Neural cell (in vitro differentiated cells): ENCODE results near the gene DOK6. TPM values are rescaled to one million over a fixed set of nuclear protein-coding genes. Genes with fewer than 3 reads are reported as not detected.

ENCODE experiments used
- H2AFZ ChIP-seq: fragments of 200-600, 300-800 bp; sonication (generic), shearing (Covaris generic); 2 replicates; pipeline ENCODE4 v1.6.0; 2014; ENCODE audit warnings: low read depth, mild to moderate bottlenecking, antibody characterized with exemption, low read length, moderate library complexity
- H3F3A ChIP-seq: fragments of 200-600 bp; shearing (Covaris generic); 2 replicates; pipeline ENCODE4 v1.6.1; 2016; ENCODE audit warnings: mild to moderate bottlenecking, moderate library complexity, mixed read lengths, antibody characterized with exemption, low read length; ENCODE audit not compliant: insufficient read depth, poor library complexity, severe bottlenecking
- H3K27ac ChIP-seq: fragments of 200-600, 300-800 bp; sonication (generic), shearing (Covaris generic); 2 replicates; pipeline ENCODE4 v1.5.1; 2014; ENCODE audit warnings: mild to moderate bottlenecking, low read length, moderate library complexity
- H3K27me3 ChIP-seq: fragments of 300-800, 200-600 bp; sonication (generic), shearing (Covaris generic); 2 replicates; pipeline ENCODE4 v1.6.0; 2014; ENCODE audit warnings: mild to moderate bottlenecking, low read depth, low read length, moderate library complexity; ENCODE audit not compliant: insufficient read depth
- H3K36me3 ChIP-seq: fragments of 300-800, 200-600 bp; sonication (generic), shearing (Covaris generic); 2 replicates; pipeline ENCODE4 v1.5.1; 2014; ENCODE audit warnings: mild to moderate bottlenecking, antibody characterized with exemption, low read length, moderate library complexity; ENCODE audit not compliant: insufficient read depth
- H3K4me2 ChIP-seq: fragments of 300-800, 200-600 bp; sonication (generic), shearing (Covaris generic); 2 replicates; pipeline ENCODE4 v1.6.0; 2014; ENCODE audit warnings: mild to moderate bottlenecking, low read length
- H3K4me3 ChIP-seq: fragments of 300-800, 200-600 bp; sonication (generic), shearing (Covaris generic); 2 replicates; pipeline ENCODE4 v1.5.1; 2014; ENCODE audit warnings: mild to moderate bottlenecking, low read length, moderate library complexity
- H3K79me2 ChIP-seq: fragments of 200-600 bp; shearing (Covaris generic); replicated peaks from 2 replicates; pipeline ENCODE4 v1.6.0; 2014; ENCODE audit warnings: mild to moderate bottlenecking, low read length, moderate library complexity; ENCODE audit not compliant: insufficient read depth
- H3K9ac ChIP-seq: fragments of 300-800, 200-600 bp; sonication (generic), shearing (Covaris generic); 2 replicates; pipeline ENCODE4 v1.6.1; 2016; ENCODE audit warnings: mild to moderate bottlenecking, low read length, mixed read lengths
- H3K9me2 ChIP-seq: fragments of 200-600 bp; shearing (Covaris generic); 2 replicates; pipeline ENCODE4 v1.6.1; 2016; ENCODE audit warnings: mild to moderate bottlenecking, low read length, mixed read lengths; ENCODE audit not compliant: insufficient read depth
- H3K9me3 ChIP-seq: fragments of 200-600, 300-800 bp; sonication (generic), shearing (Covaris generic); 2 replicates; pipeline ENCODE4 v1.6.1; 2016; ENCODE audit warnings: mild to moderate bottlenecking, mixed run types, low read length, moderate library complexity, mixed read lengths
- H4K20me1 ChIP-seq: fragments of 200-600 bp; shearing (Covaris generic); 2 replicates; pipeline ENCODE4 v1.6.1; 2016; ENCODE audit warnings: mild to moderate bottlenecking, mixed run types; ENCODE audit not compliant: insufficient read depth
- EP300 ChIP-seq: fragments of 450-650 bp; conservative IDR thresholded peaks from 2 replicates; pipeline ENCODE4 v1.6.1; 2014; ENCODE audit warnings: antibody characterized with exemption, mild to moderate bottlenecking, moderate library complexity; ENCODE audit not compliant: poor library complexity, severe bottlenecking
- EZH2 ChIP-seq: fragments of 200-600, 300-800 bp; shearing (Covaris generic), sonication (generic); IDR thresholded peaks from 2 replicates; pipeline ENCODE4 v1.6.1; 2014; ENCODE audit warnings: antibody characterized with exemption, low read length, borderline replicate concordance, mild to moderate bottlenecking; ENCODE audit not compliant: insufficient read depth, poor library complexity, severe bottlenecking
- MXI1 ChIP-seq: fragments of 450-650 bp; conservative IDR thresholded peaks from 2 replicates; pipeline ENCODE4 v1.6.1; 2014; ENCODE audit warnings: antibody characterized with exemption, mild to moderate bottlenecking; ENCODE audit not compliant: poor library complexity, severe bottlenecking
- POLR2AphosphoS5 ChIP-seq: IDR thresholded peaks from 2 replicates; pipeline ENCODE4 v1.6.1; 2012
- RAD21 ChIP-seq: fragments of 450-650 bp; conservative IDR thresholded peaks from 2 replicates; pipeline ENCODE4 v1.6.1; 2014; ENCODE audit warnings: antibody characterized with exemption, mild to moderate bottlenecking, moderate library complexity
- SMC3 ChIP-seq: fragments of 450-650 bp; conservative IDR thresholded peaks from 2 replicates; pipeline ENCODE4 v1.6.1; 2014; ENCODE audit warnings: antibody characterized with exemption, mild to moderate bottlenecking, moderate library complexity; ENCODE audit not compliant: poor library complexity
- TAF1 ChIP-seq: IDR thresholded peaks from 2 replicates; pipeline ENCODE4 v1.6.1; 2012; ENCODE audit warnings: low read depth
- polyA plus RNA-seq: library from polyadenylated mRNA; depleted of rRNA; stranded (reverse); fragments of >200 nt; gene quantifications from 2 replicates; pipeline ENCODE4 v1.2.3, GENCODE V29; 2014
- TF ChIP-seq, protein P1 (sequence below): IDR thresholded peaks from 2 replicates; pipeline ENCODE4 v1.6.1; 2012; ENCODE audit warnings: borderline replicate concordance
- TF ChIP-seq, protein P2 (sequence below): fragments of 450-650 bp; IDR thresholded peaks from 2 replicates; pipeline ENCODE4 v1.5.1; 2014; ENCODE audit warnings: antibody characterized with exemption, mild to moderate bottlenecking, moderate library complexity; ENCODE audit not compliant: poor library complexity, severe bottlenecking

Gene DOK6
- polyA plus RNA-seq, 1 donor from 2014 or later = 9.7 TPM

DNA sequence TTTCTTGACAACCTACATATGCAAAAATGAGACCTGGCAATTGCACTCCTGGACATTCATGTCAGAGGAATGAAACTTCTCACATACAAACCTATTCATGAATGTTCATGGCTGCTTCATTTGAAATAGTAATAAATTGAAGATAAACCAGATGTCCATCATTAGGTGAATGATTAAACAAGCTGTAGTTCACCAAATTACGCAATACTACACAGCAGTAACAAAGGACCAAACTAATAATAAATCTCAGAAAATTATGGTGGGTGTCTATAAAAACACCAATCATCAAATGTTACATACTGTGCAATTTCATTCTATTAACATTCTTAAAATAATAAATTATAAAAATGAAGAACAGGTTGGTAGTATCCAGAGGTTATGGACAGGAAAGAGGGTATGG is 13.5 kb downstream of the DOK6 start:
- H3K4me2 ChIP-seq = no peak overlapping the region
- H3K27ac ChIP-seq = no peak overlapping the region
- H3K9me3 ChIP-seq = no peaks in the 10 kb centered on the region
- H4K20me1 ChIP-seq = no peaks in the 10 kb centered on the region
- H3F3A ChIP-seq = no peaks in the 10 kb centered on the region
- no peaks in the 10 kb centered on the region for H3K9me2 ChIP-seq
- H3K36me3 ChIP-seq = no peaks in the 10 kb centered on the region
- H3K9ac ChIP-seq = no peak overlapping the region
- H3K4me3 ChIP-seq = no peak overlapping the region
- no peak overlapping the region for H2AFZ ChIP-seq
- TF ChIP-seq, protein P1, sequence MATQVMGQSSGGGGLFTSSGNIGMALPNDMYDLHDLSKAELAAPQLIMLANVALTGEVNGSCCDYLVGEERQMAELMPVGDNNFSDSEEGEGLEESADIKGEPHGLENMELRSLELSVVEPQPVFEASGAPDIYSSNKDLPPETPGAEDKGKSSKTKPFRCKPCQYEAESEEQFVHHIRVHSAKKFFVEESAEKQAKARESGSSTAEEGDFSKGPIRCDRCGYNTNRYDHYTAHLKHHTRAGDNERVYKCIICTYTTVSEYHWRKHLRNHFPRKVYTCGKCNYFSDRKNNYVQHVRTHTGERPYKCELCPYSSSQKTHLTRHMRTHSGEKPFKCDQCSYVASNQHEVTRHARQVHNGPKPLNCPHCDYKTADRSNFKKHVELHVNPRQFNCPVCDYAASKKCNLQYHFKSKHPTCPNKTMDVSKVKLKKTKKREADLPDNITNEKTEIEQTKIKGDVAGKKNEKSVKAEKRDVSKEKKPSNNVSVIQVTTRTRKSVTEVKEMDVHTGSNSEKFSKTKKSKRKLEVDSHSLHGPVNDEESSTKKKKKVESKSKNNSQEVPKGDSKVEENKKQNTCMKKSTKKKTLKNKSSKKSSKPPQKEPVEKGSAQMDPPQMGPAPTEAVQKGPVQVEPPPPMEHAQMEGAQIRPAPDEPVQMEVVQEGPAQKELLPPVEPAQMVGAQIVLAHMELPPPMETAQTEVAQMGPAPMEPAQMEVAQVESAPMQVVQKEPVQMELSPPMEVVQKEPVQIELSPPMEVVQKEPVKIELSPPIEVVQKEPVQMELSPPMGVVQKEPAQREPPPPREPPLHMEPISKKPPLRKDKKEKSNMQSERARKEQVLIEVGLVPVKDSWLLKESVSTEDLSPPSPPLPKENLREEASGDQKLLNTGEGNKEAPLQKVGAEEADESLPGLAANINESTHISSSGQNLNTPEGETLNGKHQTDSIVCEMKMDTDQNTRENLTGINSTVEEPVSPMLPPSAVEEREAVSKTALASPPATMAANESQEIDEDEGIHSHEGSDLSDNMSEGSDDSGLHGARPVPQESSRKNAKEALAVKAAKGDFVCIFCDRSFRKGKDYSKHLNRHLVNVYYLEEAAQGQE = no peak
- TF ChIP-seq TAF1 (no peak), EP300 (no peak), POLR2AphosphoS5 (no peak), RAD21 (no peak), MXI1 (no peak), EZH2 (no peak), SMC3 (no peak)
- TF ChIP-seq, protein P2, sequence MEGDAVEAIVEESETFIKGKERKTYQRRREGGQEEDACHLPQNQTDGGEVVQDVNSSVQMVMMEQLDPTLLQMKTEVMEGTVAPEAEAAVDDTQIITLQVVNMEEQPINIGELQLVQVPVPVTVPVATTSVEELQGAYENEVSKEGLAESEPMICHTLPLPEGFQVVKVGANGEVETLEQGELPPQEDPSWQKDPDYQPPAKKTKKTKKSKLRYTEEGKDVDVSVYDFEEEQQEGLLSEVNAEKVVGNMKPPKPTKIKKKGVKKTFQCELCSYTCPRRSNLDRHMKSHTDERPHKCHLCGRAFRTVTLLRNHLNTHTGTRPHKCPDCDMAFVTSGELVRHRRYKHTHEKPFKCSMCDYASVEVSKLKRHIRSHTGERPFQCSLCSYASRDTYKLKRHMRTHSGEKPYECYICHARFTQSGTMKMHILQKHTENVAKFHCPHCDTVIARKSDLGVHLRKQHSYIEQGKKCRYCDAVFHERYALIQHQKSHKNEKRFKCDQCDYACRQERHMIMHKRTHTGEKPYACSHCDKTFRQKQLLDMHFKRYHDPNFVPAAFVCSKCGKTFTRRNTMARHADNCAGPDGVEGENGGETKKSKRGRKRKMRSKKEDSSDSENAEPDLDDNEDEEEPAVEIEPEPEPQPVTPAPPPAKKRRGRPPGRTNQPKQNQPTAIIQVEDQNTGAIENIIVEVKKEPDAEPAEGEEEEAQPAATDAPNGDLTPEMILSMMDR = no peak
- no peaks in the 10 kb centered on the region for H3K79me2 ChIP-seq
- H3K27me3 ChIP-seq = no peaks in the 10 kb centered on the region

DNA sequence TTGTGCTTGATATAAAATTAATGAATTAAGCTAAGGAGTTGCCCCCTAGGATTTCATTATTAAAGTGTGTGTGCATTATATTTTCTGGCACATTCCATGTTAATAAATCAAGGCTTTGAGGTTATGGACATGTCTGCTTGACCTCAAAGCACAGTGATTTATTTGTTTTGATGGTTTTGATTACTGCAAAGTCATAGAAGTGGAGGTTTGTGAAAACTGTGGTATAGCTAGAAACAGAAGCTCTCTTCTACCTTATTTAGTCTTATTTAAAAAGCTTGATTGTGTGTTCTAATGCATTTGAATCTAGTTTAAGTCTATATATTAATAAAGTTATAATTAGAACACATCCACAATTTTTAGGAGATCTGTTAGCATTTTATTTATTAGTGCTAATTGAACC is 32.2 kb downstream of the DOK6 start:
- Histone ChIP-seq H3K9ac (no peak overlapping the region), H3F3A (no peaks in the 10 kb centered on the region)
- TF ChIP-seq MXI1 = no peak
- no peak for TF ChIP-seq TAF1
- TF ChIP-seq, protein P2 = no peak
- no peak for TF ChIP-seq SMC3
- TF ChIP-seq, protein P1 = no peak
- no peak for TF ChIP-seq EZH2
- no peak for TF ChIP-seq EP300

More for the DNA sequence above, 32.2 kb downstream of the DOK6 start:
- H3K79me2 ChIP-seq = no peaks in the 10 kb centered on the region
- no peaks in the 10 kb centered on the region for H3K9me3 ChIP-seq
- H3K4me3 ChIP-seq = no peak overlapping the region
- no peaks in the 10 kb centered on the region for H3K36me3 ChIP-seq
- H2AFZ ChIP-seq = no peak overlapping the region
- H3K4me2 ChIP-seq = no peak overlapping the region
- H4K20me1 ChIP-seq = no peaks in the 10 kb centered on the region
- no peaks in the 10 kb centered on the region for H3K27me3 ChIP-seq
- H3K27ac ChIP-seq = no peak overlapping the region
- no peaks in the 10 kb centered on the region for H3K9me2 ChIP-seq
